Lower leg skin (tissue), 4 donors: ENCODE data around the gene LSM14B. TPM values are rescaled to one million over a fixed set of nuclear protein-coding genes. Genes with fewer than 3 reads are reported as not detected.

Experiments
- DNase-seq, 2 donors: peaks; one replicate each; pipeline ENCODE4 v3.0.0-alpha.2; 2019; ENCODE audit warnings: low spot score in 2 of 2
- H3K4me3 ChIP-seq: fragments of 200-600 bp; sonication (generic); 2 replicates; pipeline ENCODE4 v1.5.1; 2017; ENCODE audit warnings: mild to moderate bottlenecking, low read depth; ENCODE audit not compliant: poor library complexity, severe bottlenecking
- POLR2A ChIP-seq, 2 donors: fragments of 450-650 bp; IDR thresholded peaks; one replicate each; pipeline ENCODE4 v1.6.1; 2016 to 2017; ENCODE audit warnings: antibody characterized with exemption in 2 of 2, mild to moderate bottlenecking in 1 of 2, moderate library complexity in 1 of 2
- WGBS, 2 donors: methylation state at CpG; one replicate each; pipeline ENCODE4 v1.1.5; 2018; 5-methylcytosine and 5-hydroxymethylcytosine counted together
- intact Hi-C: fragments of 100-400 bp; cut with DNase I; formaldehyde crosslinking; loops from one replicate; pipeline ENCODE4 v1.15.0; 2023; ENCODE audit warnings: low total_unique reads
- total RNA-seq, 4 donors: library from RNA; depleted of rRNA; stranded (reverse); fragments of >200 nt; gene quantifications; one replicate each; pipeline ENCODE4 v1.1.0, GENCODE V29; 2016
- TF ChIP-seq, protein P1 (sequence below), 3 donors: fragments of 450-650 bp; IDR thresholded peaks; one replicate each; pipeline ENCODE4 v1.5.1; 2016; ENCODE audit warnings: antibody characterized with exemption in 3 of 3, mild to moderate bottlenecking in 3 of 3, moderate library complexity in 2 of 3

LSM14B gene
- total RNA-seq, 4 donors from 2014 or later, result 44.9 to 60.3 (median 49.9) TPM

- intact Hi-C loops, result no loop called here
- DNase-seq, result no peak
- WGBS, 2 donors, result 83 to 85% methylated on average over 6 of the region's 6 CpGs
- no peak overlapping the region for H3K4me3 ChIP-seq
- TF ChIP-seq, protein P1, sequence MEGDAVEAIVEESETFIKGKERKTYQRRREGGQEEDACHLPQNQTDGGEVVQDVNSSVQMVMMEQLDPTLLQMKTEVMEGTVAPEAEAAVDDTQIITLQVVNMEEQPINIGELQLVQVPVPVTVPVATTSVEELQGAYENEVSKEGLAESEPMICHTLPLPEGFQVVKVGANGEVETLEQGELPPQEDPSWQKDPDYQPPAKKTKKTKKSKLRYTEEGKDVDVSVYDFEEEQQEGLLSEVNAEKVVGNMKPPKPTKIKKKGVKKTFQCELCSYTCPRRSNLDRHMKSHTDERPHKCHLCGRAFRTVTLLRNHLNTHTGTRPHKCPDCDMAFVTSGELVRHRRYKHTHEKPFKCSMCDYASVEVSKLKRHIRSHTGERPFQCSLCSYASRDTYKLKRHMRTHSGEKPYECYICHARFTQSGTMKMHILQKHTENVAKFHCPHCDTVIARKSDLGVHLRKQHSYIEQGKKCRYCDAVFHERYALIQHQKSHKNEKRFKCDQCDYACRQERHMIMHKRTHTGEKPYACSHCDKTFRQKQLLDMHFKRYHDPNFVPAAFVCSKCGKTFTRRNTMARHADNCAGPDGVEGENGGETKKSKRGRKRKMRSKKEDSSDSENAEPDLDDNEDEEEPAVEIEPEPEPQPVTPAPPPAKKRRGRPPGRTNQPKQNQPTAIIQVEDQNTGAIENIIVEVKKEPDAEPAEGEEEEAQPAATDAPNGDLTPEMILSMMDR (IDR thresholded peaks at IDR 0.05), result no peak
Observed at GRCh38 chr20:62167474-62167873, 45.2 kb downstream of the LSM14B start.

DNA sequence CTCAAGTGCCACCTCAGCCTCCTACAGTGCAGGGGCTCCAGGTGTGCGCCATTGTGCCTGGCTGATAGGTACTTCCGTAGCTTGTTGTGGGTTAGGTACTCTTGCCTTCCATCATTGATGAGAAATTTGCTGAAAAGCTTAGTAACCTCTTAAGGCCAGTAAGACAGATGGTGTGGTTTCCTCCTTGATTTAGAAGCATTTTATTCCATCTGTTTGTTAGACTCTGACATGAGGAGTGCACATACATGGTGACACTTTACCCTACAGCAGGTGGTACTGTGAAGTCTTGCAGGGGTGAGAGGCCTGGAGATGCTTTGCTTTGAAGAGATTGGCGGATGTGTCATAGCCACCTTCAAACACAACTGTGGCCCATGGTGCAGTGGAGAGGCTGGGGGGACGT lies 45.8 kb downstream of the LSM14B start:
- TF ChIP-seq, protein P1 (IDR thresholded peaks at IDR 0.05), result no peak
- no peak overlapping the region for H3K4me3 ChIP-seq
- no peak for DNase-seq
- whole genome bisulfite sequencing, 2 donors, result 69 to 96% methylated on average over 4 of the region's 4 CpGs
- intact Hi-C loops, result no loop called here

- TF ChIP-seq, protein P1 (IDR thresholded peaks at IDR 0.05), result no peak
- no peak for TF ChIP-seq POLR2A (IDR thresholded peaks at IDR 0.05)
- intact Hi-C loops, result no loop called here
- 93 to 95% methylated on average over 21 to 23 of the region's 23 CpGs for WGBS, 2 donors
- H3K4me3 ChIP-seq, result no peak overlapping the region
- DNase-seq, result no peak
Observed at GRCh38 chr20:62168890-62169435, 46.7 kb downstream of the LSM14B start.

GRCh38 chr20:62170536-62170935 lies 48.3 kb downstream of the LSM14B start:
- intact Hi-C loops, result no loop called here
- WGBS, 2 donors, result 91 to 93% methylated on average over 9 of the region's 9 CpGs
- no peak for TF ChIP-seq POLR2A (IDR thresholded peaks at IDR 0.05)
- TF ChIP-seq, protein P1 (IDR thresholded peaks at IDR 0.05), result no peak
- H3K4me3 ChIP-seq, result no peak overlapping the region
- no peak for DNase-seq

DNA sequence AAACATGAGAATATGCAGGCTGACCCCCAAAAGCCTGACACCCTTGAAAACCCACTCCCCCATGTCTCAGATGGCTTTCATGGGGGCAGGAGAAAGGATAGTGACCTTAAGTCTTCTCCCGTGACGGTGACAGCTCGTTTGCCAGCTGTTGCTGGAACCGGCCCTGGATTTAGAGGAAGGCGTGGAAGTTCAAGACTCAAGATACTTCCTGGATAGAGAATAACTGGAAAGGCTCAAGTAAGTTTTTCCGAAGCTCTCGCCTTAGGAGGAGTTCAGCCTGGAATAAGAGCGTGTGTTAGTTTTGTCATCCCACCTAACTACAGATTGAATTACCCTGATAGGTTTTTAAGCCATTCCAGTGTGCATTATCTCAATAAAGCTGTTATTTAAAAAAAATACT lies 49.0 kb downstream of the LSM14B start:
- no peak overlapping the region for H3K4me3 ChIP-seq
- WGBS, 2 donors, result 84 to 90% methylated on average over 8 of the region's 8 CpGs
- intact Hi-C loops, result no loop called here
- no peak for DNase-seq
- TF ChIP-seq POLR2A (IDR thresholded peaks at IDR 0.05), result no peak
- TF ChIP-seq, protein P1 (IDR thresholded peaks at IDR 0.05), result no peak

GRCh38 chr20:62172666-62173065 lies 50.4 kb downstream of the LSM14B start:
- whole genome bisulfite sequencing, 2 donors, result 92 to 97% methylated on average over 17 to 18 of the region's 18 CpGs
- H3K4me3 ChIP-seq, result no peak overlapping the region
- DNase-seq, result no peak
- intact Hi-C loops, result no loop called here
- TF ChIP-seq, protein P1 (IDR thresholded peaks at IDR 0.05), result no peak
- no peak for TF ChIP-seq POLR2A (IDR thresholded peaks at IDR 0.05)
